ENCODE results near the gene ST6GALNAC3. TPM values are rescaled to one million over a fixed set of nuclear protein-coding genes. Genes with fewer than 3 reads are reported as not detected.

Gene ST6GALNAC3
- total RNA-seq, 1 experiment from 2014 or later: 2.2 TPM

GRCh38 chr1:76075877-76076276 is 1.3 kb downstream of the ST6GALNAC3 start:
- Histone ChIP-seq H3K9ac (ENCODE audit: low read length) (no peak overlapping the region), H3K4me2 (ENCODE audit: low read length) (no peak overlapping the region), H3K27ac (ENCODE audit: low read depth, low read length) (no peak overlapping the region), H3K36me3 (ENCODE audit: control insufficient read depth in 1 of 2, insufficient read depth in 2 of 2, low read length in 2 of 2) (no peaks in the 10 kb centered on the region), H3K79me2 (ENCODE audit: insufficient read depth, low read length) (no peaks in the 10 kb centered on the region), H2AFZ (ENCODE audit: low read depth, low read length, poor library complexity, severe bottlenecking) (no peak overlapping the region), H3K4me3 (replicated peaks in 1 of 2; ENCODE audit: low read depth in 1 of 2, low read length in 2 of 2) (no peak overlapping the region), H3K27me3 (ENCODE audit: insufficient read depth, low read length) (no peaks in the 10 kb centered on the region), H3K4me1 (ENCODE audit: control insufficient read depth in 1 of 2, insufficient read depth in 2 of 2, low read length in 2 of 2) (peaks cover 0 to 14% of the 10 kb centered on the region in 2 experiments; a peak in 1 of 4 replicates), H3K9me3 (ENCODE audit: control insufficient read depth in 1 of 2, insufficient read depth in 1 of 2, low read depth in 1 of 2, low read length in 2 of 2) (no peaks in the 10 kb centered on the region), H4K20me1 (ENCODE audit: insufficient read depth) (no peaks in the 10 kb centered on the region), H3K9me2 (ENCODE audit: insufficient read depth) (no peaks in the 10 kb centered on the region)
- intact Hi-C loops (cut with micrococcal nuclease): no loop called here
- BruUV-seq (replicated peaks): no TSS peak
- RAD21 ChIA-PET (ENCODE audit: low non-redundant PET in 1 of 2, low total read pairs in 2 of 2, uncharacterized antibody in 2 of 2, unreplicated experiment in 2 of 2): no interaction called here
- TF ChIP-seq POLR2A (IDR thresholded peaks at IDR 0.05; ENCODE audit: borderline replicate concordance, extremely low read depth, insufficient read depth, insufficient read length) (no peak), ZBTB33 (IDR thresholded peaks at IDR 0.05; ENCODE audit: extremely low read depth, insufficient replicate concordance, low read length) (no peak), EZH2phosphoT487 (IDR thresholded peaks at IDR 0.05; ENCODE audit: borderline replicate concordance) (no peak), SIN3A (IDR thresholded peaks at IDR 0.05; ENCODE audit: low read depth) (no peak), CBX3 (IDR thresholded peaks at IDR 0.05; ENCODE audit: low read depth) (no peak), ATF3 (IDR thresholded peaks at IDR 0.05) (no peak), EGR1 (IDR thresholded peaks at IDR 0.05; ENCODE audit: low read depth) (no peak), YY1 (IDR thresholded peaks at IDR 0.05; ENCODE audit: extremely low read depth, insufficient replicate concordance, low read depth, low read length) (no peak), EZH2 (IDR thresholded peaks at IDR 0.05) (no peak), MAX (IDR thresholded peaks at IDR 0.05) (no peak)
- CTCF ChIA-PET: no interaction called here
- ATAC-seq: no peak
- POLR2A ChIA-PET: no interaction called here
- no peak for DNase-seq (ENCODE audit: low read depth, low spot score)

Measured in HCT116 (cell line).